Stimulated activated CD8-positive, alpha-beta memory T cell treated with anti-CD3 and anti-CD28 coated beads, Interleukin-12 subunit alpha, Interleukin-12 subunit beta, amount 100 ng/mL, for 1 hour (primary cell): ENCODE measurements around the gene GET3.
"Not testable (repeated sequence)": the region's sequence is repeated elsewhere in the genome, so short reads cannot be mapped to it uniquely, and the experiment has no call there.

Experiments
- DNase-seq: peaks from one replicate; pipeline ENCODE4 v3.0.0-alpha.2; 2020; ENCODE audit warnings: low read depth

Gene GET3

GRCh38 chr19:12715929-12716328 is 21.4 kb upstream of the GET3 start:
- DNase-seq = no peak

GRCh38 chr19:12720296-12720695 is 17.0 kb upstream of the GET3 start:
- no peak for DNase-seq

GRCh38 chr19:12720851-12721655 is 16.2 kb upstream of the GET3 start:
- DNase-seq = no peak

- DNase-seq = peak; percentile 23
Observed at GRCh38 chr19:12721656-12722565, 15.4 kb upstream of the GET3 start.

- DNase-seq = peak; percentile 90
Observed at GRCh38 chr19:12722566-12723380, 14.5 kb upstream of the GET3 start.

- no peak for DNase-seq
Observed at GRCh38 chr19:12723381-12723640, 14.0 kb upstream of the GET3 start.

GRCh38 chr19:12723641-12724426 is 13.5 kb upstream of the GET3 start, which contains the start of gene TNPO2:
Gene TNPO2, minus strand, starts transcription at chr19:12723932. Its CDS starts 2,955 bp downstream, at chr19:12720977.
- peak; percentile 47 for DNase-seq

GRCh38 chr19:12725612-12726011 is 11.7 kb upstream of the GET3 start:
- DNase-seq = not testable (repeated sequence)

GRCh38 chr19:12726988-12727316 is 10.3 kb upstream of the GET3 start:
- DNase-seq = no peak

- DNase-seq = no peak
Observed at GRCh38 chr19:12727745-12728433, 9.4 kb upstream of the GET3 start.

GRCh38 chr19:12730064-12730463 is 7.2 kb upstream of the GET3 start:
- no peak for DNase-seq

GRCh38 chr19:12731337-12731736 is 6.0 kb upstream of the GET3 start:
- DNase-seq = no peak

- DNase-seq = no peak
Observed at GRCh38 chr19:12733369-12734214, 3.7 kb upstream of the GET3 start.

- no peak for DNase-seq
Observed at GRCh38 chr19:12737835-12738351, 596 bp downstream of the GET3 start.

- no peak for DNase-seq
Observed at GRCh38 chr19:12745166-12745897, 8.0 kb downstream of the GET3 start.

- DNase-seq = no peak
Observed at GRCh38 chr19:12748489-12748888, 11.2 kb downstream of the GET3 start.

GRCh38 chr19:12749938-12750521 is 12.7 kb downstream of the GET3 start:
- no peak for DNase-seq

GRCh38 chr19:12750851-12751250 is 13.6 kb downstream of the GET3 start:
- no peak for DNase-seq

GRCh38 chr19:12751635-12752034 is 14.3 kb downstream of the GET3 start, which contains the start of gene BEST2:
Gene BEST2, plus strand, starts transcription at chr19:12751791. Its CDS starts 802 bp downstream, at chr19:12752593.
- DNase-seq = no peak
